GM18951 (cell line): ENCODE results near the gene SMARCB1.

ENCODE experiments used
- POLR2A ChIP-seq: IDR thresholded peaks from 4 replicates; pipeline ENCODE4 v1.6.1; 2011; ENCODE audit warnings: mild to moderate bottlenecking; ENCODE audit not compliant: insufficient read length, insufficient read depth; ENCODE audit errors: extremely low read depth
- in situ Hi-C: fragments of 300-500 bp; cut with MboI; formaldehyde crosslinking; loops from one replicate; pipeline ENCODE4 v1.12.0; 2022; ENCODE audit warnings: low sequenced_read_pairs, mixed read lengths, inconsistent platforms; ENCODE audit not compliant: unreplicated experiment

Gene SMARCB1

DNA sequence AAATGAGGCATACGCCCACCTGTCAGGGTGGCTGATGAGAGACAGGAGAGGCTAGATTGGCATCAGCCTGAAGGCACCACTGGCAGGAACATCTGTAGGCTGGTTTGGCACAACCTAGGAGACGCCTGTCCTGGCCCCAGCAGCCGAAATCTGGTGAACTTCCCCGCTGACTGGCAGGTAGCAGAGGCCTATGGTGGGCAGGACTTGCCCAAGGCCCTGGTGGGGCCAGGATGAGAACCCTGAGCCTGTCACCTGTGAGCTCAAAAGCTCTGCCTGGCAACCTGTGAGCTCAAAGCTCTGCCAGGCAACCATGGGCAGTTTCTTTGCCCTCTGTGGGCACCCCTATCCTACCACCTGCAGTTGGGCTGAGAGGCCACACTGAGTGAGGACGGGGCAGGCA lies 49.5 kb downstream of the SMARCB1 start:
- TF ChIP-seq POLR2A: no peak
- in situ Hi-C loops: loop anchor here (10.0 kb wide), 1 partner anchor 61 kb away; the partner anchor contains the start of gene MMP11

- TF ChIP-seq POLR2A: no peak
- in situ Hi-C loops: loop anchor here (10.0 kb wide), 1 partner anchor 62 kb away; the partner anchor contains the start of gene MMP11
These were observed 50.1 kb downstream of the SMARCB1 start for GRCh38 chr22:23836692-23837495.

GRCh38 chr22:23837496-23837859 lies 50.7 kb downstream of the SMARCB1 start:
- TF ChIP-seq POLR2A: no peak
- in situ Hi-C loops: loop anchor here (10.0 kb wide), 1 partner anchor 63 kb away; the partner anchor contains the start of gene MMP11

DNA sequence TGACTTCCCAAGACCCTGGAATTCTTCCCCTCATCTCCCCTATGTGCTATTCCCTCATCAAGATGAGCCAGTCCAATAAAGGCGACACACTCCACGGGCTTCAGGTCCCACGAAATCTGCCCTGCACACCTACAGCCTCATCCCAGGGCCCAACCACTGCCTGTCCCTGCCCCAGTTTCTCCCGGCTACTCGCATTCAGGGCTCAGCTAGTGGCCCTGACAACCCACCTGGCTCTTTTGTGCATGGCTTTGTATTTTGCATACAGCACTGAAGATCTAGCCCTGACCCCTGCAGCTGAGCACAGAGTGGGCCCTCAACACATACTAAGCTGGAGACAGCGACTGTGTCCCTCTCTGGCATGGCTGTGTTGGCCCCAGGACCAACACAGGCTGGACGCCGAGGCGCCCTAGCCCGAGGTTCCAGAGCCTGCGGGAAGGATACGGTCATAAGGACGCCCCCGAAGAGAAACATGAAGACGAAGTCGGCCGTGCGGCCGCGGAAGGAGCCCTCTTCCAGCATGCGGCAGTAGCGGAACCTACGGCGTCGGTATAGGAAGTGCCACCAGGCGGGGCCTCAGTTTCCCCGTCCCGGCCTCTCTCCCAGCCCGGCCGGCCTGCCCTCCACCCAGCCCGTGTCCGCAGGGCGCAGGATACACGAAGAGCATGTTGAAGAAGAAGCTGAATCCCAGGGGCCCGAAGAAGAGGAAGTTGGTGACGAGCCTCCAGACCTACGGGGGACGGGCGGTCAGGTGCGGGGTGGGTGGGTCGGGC lies 51.3 kb downstream of the SMARCB1 start:
- in situ Hi-C loops: loop anchor here (10.0 kb wide), 1 partner anchor 63 kb away; the partner anchor contains the start of gene MMP11
- no peak for TF ChIP-seq POLR2A

DNA sequence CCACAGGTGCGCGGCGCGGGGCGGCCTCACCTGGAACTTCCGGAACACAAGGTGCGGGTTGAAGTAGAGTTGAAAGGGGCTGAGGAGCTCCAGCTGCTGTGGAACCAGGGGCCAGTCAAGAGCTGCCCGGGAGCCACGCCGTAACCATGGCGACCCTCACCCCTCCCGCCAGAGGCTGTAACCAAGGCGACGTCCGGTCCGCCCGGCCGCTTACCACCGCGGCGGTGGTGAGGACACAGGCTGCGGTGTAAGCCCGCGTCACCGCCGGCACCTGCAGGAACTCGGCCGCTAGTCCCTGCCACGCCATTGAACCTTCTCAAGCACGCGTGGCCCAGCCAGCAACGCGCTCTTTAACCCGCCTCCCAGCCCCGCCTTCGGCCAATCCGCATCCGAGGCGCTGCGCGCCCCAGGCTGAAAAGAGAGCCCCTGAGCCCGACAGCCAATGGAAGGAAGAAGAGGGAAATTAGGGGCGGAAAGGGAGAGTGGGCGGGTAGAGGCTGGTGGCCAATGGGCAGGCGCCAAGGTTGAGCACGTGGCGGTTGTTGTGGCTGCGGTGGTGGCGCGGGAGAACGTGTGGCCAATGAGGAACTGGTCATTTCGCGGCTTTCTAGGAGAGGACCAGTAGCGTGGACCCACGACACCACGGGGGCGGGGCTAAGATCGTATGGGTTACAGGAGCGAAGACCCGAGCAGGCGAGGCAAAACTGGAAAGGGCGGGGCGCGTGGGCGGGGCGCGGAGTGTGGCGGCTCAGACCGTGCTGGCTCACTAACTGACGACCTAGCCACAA lies 52.1 kb downstream of the SMARCB1 start, which contains the start of gene DERL3:
Gene DERL3, minus strand, starts transcription at position 326 of the 788 bp plus-strand sequence. Its CDS starts 19 bp downstream, at position 307.
- TF ChIP-seq POLR2A: peak; percentile 20
- in situ Hi-C loops: loop anchor here (10.0 kb wide), 1 partner anchor 64 kb away; the partner anchor contains the start of gene MMP11

DNA sequence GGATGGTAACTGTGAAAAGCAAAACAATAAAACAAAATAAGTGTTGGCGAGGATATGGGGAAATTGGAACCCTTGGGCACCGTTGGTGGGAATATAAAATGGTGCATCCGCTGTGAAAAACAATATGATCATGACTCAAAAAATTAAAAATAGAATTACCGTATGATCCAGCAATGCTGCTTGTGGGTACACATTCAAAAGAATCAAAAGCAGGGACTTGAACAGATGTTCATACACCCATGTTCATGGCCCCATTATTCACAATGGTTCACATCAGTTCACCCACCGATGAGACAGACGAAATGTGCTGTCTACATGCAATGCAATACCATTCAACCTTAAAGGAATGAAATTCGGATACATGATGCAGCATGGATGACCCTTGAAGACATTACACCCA lies 53.3 kb downstream of the SMARCB1 start:
- in situ Hi-C loops: loop anchor here (10.0 kb wide), 1 partner anchor 295 kb away; no protein-coding TSS in a partner anchor
- TF ChIP-seq POLR2A: no peak

DNA sequence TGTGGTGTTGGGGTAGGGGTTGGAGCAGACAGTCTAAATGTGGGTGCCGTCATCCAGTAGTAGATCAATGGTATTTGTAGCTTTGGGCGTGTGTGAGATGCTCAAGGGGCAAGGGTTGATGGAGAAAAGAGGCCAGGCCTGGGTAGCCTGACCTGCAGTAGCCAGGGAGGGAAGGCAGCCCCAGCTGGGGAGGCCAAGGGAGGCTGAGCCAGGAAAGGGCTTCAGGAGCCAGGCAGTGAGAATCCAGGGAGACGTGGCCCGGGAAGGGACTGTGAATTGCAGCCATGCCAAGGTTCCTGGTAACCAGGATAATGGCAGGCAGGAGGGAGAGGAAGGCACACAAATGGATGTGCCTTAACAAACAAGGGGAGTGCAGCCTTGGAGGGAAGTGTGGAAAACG lies 54.5 kb downstream of the SMARCB1 start:
- no peak for TF ChIP-seq POLR2A
- in situ Hi-C loops: loop anchor here (10.0 kb wide), 1 partner anchor 296 kb away; no protein-coding TSS in a partner anchor

GRCh38 chr22:23841736-23842445 lies 55.1 kb downstream of the SMARCB1 start:
- in situ Hi-C loops: loop anchor here (10.0 kb wide), 1 partner anchor 297 kb away; no protein-coding TSS in a partner anchor
- TF ChIP-seq POLR2A: no peak

- in situ Hi-C loops: loop anchor here (10.0 kb wide), 1 partner anchor 298 kb away; no protein-coding TSS in a partner anchor
- TF ChIP-seq POLR2A: no peak
These were observed 55.8 kb downstream of the SMARCB1 start for GRCh38 chr22:23842599-23842998.

DNA sequence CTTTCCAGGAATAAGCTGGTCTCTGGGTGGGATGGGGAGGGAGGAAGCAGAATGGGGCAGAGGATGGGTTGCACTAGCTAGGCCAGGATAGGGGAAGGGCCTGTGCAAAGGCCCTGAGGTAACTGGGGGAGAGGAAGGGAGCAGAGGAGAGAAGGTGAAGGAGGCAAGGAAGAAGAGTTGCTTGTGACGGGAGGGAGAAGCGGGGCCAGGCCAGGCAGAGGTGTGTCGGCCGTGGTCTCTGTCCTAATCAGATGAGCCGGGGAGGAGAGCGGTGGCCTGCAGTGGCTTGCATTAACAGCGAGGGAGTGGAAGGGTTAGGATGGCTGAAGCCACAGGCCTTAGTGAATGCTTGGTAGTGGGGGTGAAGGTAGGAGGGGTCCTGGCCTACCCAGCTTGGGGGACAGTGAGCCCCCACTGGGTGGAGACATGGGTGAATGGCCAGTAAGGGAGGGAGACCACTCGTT lies 58.0 kb downstream of the SMARCB1 start:
- in situ Hi-C loops: loop anchor here (10.0 kb wide), 1 partner anchor 300 kb away; no protein-coding TSS in a partner anchor
- no peak for TF ChIP-seq POLR2A

DNA sequence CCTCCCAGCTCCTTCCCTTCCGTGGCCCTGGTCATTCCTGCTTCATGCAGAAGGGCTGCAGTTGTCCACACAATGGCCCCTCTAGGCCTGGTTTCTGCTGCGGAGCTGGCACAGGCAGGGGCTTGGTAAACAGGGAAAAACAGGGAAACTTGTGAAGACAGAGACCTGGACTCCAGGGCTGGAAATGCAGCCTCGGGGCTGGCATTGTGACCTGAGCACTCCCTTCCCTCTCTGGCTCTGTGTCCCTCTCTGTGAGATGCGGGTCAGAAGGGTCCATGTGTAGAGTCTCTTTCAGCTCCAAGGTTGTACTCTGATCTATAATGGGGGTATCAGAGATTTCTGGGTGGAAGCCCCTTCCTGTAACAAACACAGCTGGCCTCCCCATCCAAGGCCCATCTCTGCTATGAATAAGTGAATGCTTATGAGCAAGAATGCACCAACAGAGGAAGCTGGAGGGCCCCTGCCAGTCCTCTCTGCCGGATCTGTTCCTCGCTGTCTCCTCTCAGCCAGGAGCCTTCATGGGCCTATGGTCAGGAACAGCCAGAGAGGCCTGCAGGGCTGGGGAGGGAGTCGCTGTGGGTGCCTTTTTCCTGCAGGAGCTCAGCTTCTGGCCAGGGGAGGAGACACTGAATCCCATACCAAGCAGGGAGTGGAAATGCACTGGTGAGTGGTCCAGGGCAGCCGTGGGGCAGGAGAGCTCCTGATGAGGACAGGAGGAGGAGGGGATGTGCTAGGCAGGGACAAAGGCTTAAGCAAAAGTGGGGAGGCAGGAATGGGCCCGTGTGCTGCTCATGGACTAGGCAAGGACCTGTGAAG lies 58.7 kb downstream of the SMARCB1 start:
- TF ChIP-seq POLR2A: no peak
- in situ Hi-C loops: loop anchor here (10.0 kb wide), 1 partner anchor 301 kb away; no protein-coding TSS in a partner anchor
